Measurements from ENCODE around the gene MORN1. TPM values are rescaled to one million over a fixed set of nuclear protein-coding genes. Genes with fewer than 3 reads are reported as not detected.
"Not testable (repeated sequence)": the region's sequence is repeated elsewhere in the genome, so short reads cannot be mapped to it uniquely, and the experiment has no call there.

MORN1 gene
- 9.4 and 24.8 TPM in 2 replicates for total RNA-seq

DNA sequence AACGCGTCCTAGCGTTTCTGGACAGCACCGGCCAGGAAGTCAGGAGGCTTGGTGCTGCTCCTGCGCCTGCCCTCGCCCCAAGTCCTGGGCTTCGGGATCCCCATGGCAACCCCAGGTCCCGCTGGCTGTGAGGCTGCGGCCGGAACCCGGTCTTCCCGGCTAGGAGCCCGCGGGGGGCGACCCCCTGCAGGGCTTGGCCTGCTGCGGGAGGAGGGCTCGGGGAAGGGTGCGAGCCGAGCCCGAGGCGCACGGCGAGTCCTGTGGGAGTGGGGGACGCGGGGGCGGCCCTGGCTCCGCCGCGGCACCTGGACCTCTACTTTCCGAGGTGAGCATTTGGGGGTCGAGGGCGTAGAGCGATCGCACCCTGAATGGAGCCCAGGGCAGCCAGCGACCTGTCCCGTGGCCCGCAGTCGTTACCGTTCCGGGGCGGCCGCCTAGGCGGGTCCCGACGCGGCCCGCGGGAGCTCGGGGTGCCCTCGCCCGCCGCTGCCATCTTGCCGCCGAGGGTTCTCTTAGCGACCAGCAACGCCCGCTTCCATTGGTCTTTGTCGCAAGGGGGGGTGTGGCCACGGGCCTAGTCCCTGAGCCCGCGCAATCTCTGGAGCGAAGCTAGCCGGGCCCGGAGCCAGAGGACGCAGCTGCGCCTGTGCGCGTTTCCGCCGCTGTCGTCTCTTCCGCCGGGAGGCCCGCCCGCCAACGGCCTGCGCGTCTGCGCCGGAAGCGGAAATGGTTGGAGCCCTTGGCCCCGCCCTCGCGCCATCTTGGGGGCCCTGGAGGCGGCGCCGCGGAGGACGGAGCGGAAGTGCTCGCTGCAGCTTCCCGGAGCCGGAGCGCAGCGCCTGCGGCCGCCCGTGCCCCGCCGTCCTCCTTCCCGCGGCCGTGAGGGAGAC, at the start of gene MORN1, which contains the start of gene RER1:
MORN1 (minus strand) TSS at position 514 of the 890 bp plus-strand sequence; CDS start at position 493, 21 bp downstream.
RER1 (plus strand) TSS at position 801 of the 890 bp plus-strand sequence. CDS start 3,950 bp downstream, outside the sequence.
- peak; percentile 92 for DNase-seq (ENCODE audit: low read depth)

DNA sequence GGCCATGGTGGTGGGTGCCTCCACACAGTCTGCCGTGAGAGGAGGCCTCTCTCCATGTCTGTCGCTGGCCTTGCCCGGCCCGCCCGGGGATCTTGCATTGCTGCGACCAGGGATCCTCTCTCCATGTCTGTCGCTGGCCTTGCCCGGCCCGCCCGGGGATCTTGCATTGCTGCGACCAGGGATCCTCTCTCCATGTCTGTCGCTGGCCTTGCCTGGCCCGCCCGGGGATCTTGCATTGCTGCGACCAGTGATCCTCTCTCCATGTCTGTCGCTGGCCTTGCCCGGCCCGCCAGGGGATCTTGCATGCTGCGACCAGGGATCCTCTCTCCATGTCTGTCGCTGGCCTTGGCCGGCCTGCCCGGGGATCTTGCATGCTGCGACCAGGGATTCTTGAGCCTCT, 49.0 kb upstream of the MORN1 start:
- not testable (repeated sequence) for DNase-seq (ENCODE audit: low read depth)

GRCh38 chr1:2439369-2439768, 48.0 kb upstream of the MORN1 start:
- DNase-seq (ENCODE audit: low read depth), result no peak

GRCh38 chr1:2438641-2439040, 47.3 kb upstream of the MORN1 start:
- no peak for DNase-seq (ENCODE audit: low read depth)

- DNase-seq (ENCODE audit: low read depth), result no peak
Observed at GRCh38 chr1:2438038-2438437, 46.7 kb upstream of the MORN1 start.

- DNase-seq (ENCODE audit: low read depth), result no peak
Observed at GRCh38 chr1:2437617-2438016, 46.3 kb upstream of the MORN1 start.

DNA sequence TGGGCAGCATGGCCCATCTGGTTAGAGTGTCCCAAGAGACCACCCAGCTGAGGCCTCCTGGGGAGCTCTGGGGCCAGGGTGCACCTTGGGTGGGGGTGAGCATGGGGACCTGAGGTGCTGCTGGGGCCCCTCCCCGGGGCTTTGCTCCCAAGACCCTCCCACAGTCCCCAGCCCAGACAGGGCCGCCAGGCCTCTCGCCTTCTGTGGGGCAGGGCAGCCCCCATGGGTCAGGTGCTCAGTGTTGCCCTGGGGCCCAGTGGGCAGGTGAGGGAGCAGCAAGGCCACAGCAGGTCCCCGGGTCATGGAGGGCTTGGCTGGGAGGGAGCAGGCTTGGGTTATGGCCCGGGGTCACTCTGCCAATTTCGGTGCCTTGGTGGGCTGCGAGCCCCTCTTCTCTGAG, 45.5 kb upstream of the MORN1 start:
- no peak for DNase-seq (ENCODE audit: low read depth)

DNA sequence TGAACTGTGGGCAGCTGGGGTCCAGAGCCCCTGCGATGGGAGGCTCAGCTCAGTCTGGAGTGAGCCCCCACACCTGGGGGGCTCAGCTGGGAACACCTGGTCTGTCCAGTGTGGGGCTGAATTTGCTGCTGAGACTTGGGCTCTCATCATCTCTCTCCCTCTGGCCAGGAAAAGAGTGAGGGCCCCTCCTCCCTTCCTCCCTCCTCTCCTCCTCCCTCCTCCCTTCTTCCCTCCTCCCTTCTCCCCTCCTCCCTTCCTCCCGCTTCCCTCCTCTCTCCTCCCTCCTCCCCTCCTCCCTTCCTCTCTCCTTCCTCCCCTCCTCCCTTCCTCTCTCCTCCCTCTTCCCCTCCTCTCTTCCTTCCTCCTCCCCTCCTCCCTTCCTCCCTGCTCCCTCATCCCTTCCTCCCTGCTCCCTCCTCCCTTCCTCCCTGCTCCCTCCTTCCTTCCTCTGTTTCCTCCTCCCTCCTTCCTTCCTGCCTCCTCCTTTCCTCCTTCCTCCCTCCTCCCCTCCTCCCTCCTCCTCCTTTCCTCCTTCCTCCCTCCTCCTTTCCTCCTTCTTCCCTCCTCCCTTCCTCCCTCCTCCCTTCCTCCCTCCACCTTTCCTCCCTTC, 44.5 kb upstream of the MORN1 start:
- DNase-seq (ENCODE audit: low read depth), result no peak

GRCh38 chr1:2435091-2435490, 43.7 kb upstream of the MORN1 start:
- no peak for DNase-seq (ENCODE audit: low read depth)

GRCh38 chr1:2433936-2434655, 42.7 kb upstream of the MORN1 start:
- no peak for DNase-seq (ENCODE audit: low read depth)

DNA sequence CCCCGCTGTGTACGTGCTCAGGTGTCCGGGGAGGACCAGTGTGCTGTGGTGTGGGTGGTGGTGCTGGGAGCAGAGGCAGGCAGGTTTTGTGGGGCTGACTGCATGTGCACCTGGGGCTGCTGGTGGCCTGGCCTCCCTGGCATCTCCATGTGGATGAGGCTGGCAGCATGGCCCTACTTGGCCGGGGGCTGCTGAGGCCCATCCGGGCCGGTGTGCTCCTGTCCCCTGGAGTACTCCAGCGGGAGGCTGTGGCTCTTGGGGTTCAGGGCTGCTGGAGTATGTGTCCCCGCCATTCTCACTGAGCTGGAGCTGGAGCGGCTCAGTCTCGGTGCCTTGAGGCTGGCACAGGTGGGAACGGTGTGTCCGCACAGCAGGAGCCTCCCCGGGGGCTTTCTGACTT, 41.8 kb upstream of the MORN1 start:
- DNase-seq (ENCODE audit: low read depth), result no peak

DNA sequence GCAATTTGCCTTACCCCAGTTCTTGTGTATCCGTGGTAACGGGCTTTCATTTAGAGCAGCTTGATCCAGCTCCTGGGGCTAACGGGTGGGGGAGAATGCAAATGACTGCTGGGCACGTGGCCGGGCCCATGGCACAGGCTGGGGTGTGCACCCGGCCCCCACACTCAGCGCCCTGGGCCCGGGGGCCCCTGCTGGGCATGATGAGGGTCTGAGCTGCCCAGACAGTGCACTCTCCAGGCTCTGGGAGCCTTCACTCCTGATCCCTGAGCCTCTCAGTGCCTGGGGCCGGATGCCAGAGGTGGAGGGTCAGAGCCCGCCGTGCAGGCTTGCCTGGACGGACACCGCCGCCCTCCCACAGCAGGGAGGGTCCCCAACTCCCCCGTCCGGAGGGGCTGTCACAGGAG, 41.1 kb upstream of the MORN1 start:
- DNase-seq (ENCODE audit: low read depth), result no peak

DNA sequence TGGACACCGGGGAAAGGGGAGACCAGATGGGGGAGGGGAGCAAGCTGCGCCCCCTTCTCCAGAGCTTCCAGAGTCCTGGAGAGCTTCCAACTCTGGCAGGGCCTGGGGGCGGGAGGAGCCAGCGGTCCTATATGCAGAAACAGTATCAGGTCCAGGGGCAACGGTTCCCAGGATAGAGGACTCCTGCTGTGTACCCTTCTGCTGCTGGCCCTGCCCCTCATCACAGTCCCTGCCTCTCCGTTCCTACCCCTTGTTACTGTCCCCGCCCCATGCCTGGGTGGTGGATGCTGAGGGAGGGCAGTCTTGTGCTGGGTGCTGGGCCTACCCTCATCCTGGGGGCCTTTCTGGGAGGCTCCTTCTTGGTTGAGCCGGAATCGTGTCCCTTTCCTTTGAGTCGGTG, 40.2 kb upstream of the MORN1 start:
- DNase-seq (ENCODE audit: low read depth), result no peak

DNA sequence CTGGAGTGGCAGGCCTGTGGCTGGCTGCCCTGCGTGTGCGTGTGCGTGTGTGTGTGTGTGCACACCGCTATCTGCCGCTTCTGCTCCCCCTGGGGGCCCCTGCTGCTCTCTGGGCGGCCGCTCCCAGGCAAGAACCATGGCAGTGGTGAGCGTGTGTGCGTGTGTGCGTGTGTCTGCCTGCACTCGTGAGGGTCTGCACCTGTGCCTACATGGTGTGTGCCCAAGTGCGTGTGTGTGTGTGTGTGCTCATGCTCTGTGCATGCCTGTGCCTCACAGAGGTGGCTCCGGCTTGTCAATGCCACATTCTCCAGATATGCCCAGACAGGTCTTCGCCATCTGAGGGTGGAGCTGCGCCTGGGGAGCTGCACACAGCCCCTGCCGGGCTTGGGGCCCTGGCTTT, 39.7 kb upstream of the MORN1 start:
- DNase-seq (ENCODE audit: low read depth), result no peak

- DNase-seq (ENCODE audit: low read depth), result no peak
Observed at GRCh38 chr1:2430592-2430973, 39.2 kb upstream of the MORN1 start.

- no peak for DNase-seq (ENCODE audit: low read depth)
Observed at GRCh38 chr1:2429780-2430591, 38.6 kb upstream of the MORN1 start.

GRCh38 chr1:2428490-2428889, 37.1 kb upstream of the MORN1 start:
- DNase-seq (ENCODE audit: low read depth), result no peak

DNA sequence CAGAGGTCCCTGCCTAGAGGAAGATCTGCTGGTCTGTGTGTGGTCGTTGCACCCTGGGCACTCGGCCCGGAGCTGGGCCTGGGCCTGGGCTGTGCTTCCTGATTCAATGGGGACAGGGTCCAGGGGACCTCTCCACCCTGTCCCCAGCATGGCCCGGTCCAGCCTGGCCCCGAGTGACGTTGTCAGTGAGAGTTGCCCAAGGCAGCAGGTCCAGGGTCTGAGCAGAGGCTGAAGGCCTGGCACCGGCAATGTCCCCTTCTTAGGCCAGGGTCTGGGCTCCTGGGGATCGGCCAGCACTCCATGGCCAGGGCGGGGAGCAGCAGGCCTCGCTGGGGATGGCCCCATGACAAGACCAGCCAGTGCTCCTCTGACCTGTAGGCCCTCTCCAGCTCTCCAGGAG, 36.6 kb upstream of the MORN1 start:
- no peak for DNase-seq (ENCODE audit: low read depth)

DNA sequence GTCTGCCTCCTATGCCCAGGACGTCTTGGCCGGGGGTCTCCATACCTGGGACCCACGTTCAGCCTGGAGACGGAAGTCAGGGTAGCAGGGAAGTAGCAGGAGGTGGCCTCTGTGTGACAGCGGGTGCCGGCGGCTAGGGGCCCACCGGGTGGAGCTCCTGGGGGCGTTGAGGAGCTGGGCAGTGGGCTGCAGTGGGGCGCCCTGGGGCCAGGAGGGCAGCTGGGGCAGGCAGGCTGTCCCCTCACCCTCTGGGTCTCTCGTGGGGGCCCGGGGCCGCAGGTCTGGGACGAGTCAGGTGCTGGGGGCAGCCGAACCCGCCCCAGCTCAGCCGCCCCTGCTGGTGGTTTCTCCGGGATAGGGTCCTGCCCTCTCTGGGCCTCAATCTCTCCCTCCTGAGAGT, 35.7 kb upstream of the MORN1 start:
- DNase-seq (ENCODE audit: low read depth), result no peak

- no peak for DNase-seq (ENCODE audit: low read depth)
Observed at GRCh38 chr1:2426540-2426939, 35.2 kb upstream of the MORN1 start.

DNA sequence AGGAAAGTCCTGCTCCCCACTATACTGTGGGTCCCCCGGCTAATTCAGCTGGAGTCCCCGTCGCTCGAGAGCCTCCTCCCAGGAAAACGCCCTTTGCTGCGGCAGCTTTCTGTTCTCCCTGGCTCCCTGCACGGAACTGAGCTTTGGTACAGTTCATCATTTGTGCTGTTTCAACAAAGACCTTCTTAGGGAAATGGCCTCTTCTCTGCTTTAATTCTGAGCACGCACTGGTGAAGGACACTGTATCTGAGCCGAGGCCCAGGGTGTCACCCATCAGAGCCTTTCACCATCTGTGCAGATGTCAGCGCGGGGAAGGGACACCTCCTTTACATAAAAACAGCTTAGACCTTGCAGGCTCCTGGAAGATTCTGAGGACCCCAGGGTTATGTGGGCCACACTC, 34.5 kb upstream of the MORN1 start:
- DNase-seq (ENCODE audit: low read depth), result no peak

DNA sequence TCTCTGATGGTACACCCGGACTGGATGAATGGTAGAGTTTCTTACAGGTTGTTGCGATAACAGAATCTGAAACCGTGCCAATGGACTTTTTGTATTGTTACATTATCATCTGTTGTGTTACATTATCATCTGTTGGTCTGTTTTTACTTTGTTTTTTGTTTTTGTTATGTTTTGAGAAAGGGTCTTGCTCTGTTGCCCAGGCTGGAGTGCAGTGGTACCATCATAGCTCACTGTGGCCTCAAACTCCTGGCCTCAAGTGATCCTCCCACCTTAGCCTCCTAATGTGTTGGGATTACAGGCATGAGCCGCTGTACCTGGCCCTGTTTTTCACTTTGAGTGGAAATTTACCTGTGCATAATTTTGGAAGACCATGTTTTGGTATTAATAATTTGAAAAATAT, 31.2 kb upstream of the MORN1 start:
- no peak for DNase-seq (ENCODE audit: low read depth)

Measured in renal cortical epithelial cell (primary cell).